Measurements from ENCODE around the gene WWOX.

WWOX gene

GRCh38 chr16:78194948-78195347, 95.5 kb downstream of the WWOX start:
- no peak for DNase-seq (ENCODE audit: low read depth in 2 of 2)

DNA sequence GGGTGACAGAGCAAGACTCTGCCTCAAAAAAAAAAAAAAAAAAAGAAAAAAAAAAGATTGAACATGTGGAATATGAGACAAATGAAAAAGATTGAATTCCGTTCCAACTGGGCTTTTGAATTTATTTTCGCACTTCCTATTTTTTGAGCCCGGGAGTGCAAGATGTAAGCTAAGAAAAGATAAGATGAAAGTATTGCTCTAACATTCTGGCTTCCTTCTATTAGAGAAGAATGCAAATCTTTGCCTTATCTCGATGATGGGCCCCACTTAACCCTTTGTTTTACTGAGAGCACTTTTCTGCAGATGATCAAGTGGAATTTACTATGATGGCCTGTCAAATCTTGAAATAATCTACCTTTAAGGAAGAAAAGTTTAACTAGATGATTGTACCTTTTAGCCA, 96.3 kb downstream of the WWOX start:
- no peak for DNase-seq (ENCODE audit: low read depth in 2 of 2)

DNA sequence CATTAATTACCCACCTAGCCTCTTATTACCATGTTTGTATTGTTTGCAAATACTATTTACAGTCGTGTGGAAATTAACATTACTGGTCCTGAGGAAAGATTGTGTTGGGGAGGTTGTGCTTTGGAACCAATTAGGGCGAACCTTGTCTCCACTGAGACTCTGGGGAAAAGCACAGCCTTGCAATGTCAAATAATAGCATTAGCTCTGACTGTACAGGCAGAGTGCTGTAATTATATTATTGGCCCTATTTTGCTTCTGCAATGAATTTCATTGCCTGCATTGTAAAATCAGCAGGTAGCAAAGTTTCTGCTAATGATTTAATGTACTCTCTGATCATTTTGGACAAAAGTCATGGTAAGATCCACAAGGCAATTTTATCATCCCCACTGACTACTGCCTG, 97.0 kb downstream of the WWOX start:
- no peak for DNase-seq (ENCODE audit: low read depth in 2 of 2)

GRCh38 chr16:78198288-78198687, 98.8 kb downstream of the WWOX start:
- no peak for DNase-seq (ENCODE audit: low read depth in 2 of 2)

DNA sequence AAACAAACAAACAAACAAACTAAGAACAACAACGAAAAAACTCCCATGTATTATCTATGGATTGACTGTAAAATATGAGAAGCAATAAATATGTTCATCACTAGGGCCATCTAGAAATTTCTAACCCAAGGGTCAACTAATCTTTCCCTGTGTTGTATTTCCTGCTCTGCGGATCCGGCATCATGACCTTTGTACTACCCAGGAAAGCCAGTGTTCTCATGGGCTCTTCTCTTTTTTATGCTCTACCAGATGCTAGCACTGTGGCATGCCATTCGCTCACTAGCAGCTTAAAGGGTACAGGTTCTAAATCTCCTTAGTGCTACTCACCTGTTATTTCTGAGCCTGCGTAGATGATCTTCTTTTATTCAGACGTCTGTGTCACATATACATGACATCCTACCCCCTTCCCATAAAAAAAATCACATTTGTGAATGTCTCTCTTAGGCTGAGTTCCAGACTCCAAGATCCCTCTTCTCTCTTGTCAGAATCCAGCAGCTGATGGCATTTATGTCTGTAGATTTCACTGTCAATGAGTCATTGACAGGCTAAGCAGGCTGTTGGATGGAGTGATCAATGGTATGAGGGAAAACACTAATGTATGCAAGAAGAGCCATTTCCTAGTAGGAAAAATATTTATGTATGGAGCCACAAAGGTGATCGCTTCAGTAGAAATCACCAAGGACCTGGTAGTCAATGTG, 100.0 kb downstream of the WWOX start:
- DNase-seq (ENCODE audit: low read depth in 2 of 2): no peak

- no peak for DNase-seq (ENCODE audit: low read depth in 2 of 2)
Measured at GRCh38 chr16:78200023-78200389, 100.6 kb downstream of the WWOX start.

DNA sequence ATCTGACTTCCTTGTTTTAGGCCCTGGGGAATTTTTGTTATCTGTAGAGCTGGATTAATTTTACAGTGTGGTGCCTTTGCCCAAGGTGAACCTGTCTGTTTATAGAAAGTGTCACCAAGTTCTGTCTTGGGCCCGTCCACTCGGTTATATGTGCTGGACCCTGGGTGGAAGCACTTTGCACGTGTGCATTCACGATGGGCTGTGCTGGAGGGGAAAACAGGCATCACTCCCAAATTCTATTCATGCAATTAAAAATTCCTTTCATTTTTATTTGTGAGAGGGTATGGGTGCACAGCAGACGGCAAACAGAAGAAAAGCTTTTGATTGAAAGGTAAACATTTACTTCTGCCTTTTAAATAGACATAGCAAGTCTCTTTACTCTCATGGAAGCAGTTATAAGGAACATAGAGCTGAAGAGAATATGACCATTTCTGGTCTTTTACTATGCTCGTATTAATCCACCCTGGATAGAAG, 101.2 kb downstream of the WWOX start:
- DNase-seq (ENCODE audit: low read depth in 2 of 2): no peak

DNA sequence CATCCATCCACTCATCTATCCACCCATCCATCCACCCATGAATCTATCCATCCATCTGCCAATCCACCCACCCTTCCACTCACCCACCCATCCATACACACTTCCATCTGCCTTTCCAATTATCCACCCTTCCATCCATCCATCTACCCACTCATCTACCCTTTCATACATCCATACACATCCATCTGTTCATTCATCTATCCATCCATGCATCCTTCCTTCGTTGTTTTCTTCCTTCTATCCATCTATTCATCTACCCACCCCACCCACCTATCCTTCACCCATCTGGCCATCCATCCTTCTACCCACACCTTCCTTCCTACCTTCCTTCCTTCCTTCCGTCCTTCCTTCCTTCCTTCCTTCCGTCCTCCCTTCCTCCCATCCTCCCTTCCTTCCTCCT, 106.1 kb downstream of the WWOX start:
- DNase-seq (ENCODE audit: low read depth in 2 of 2): no peak

- DNase-seq (ENCODE audit: low read depth in 2 of 2): no peak
Measured at GRCh38 chr16:78206623-78207223, 107.3 kb downstream of the WWOX start.

GRCh38 chr16:78209951-78210661, 110.7 kb downstream of the WWOX start:
- no peak for DNase-seq (ENCODE audit: low read depth in 2 of 2)

DNA sequence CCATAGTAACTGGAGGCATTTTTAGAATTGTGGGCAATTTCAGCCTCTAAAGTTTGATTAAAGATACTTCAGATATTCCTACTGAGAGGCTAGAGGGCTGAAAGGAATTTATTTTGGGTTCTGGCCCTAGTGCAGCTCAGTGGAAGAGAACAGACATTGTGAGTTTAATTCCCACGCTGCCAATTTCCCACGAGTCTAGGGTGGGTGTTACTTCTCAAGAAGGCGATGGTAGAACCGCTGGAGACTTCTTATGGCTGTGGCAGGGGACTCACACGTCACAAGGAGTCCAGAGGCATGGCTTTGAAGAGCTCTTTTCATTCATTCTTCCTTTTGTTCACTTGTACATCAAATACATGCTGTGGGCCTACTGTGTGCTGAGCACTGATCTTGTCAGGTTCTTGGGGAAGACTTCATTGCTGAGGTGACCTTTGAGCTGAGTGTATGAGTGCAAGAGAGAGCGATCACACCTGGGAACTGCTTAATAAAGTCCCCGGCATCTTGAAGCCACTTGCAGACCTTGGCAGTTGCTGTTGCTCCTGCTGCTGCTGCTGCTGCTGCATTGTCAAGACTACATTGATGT, 111.7 kb downstream of the WWOX start:
- DNase-seq (ENCODE audit: low read depth in 2 of 2): no peak

DNA sequence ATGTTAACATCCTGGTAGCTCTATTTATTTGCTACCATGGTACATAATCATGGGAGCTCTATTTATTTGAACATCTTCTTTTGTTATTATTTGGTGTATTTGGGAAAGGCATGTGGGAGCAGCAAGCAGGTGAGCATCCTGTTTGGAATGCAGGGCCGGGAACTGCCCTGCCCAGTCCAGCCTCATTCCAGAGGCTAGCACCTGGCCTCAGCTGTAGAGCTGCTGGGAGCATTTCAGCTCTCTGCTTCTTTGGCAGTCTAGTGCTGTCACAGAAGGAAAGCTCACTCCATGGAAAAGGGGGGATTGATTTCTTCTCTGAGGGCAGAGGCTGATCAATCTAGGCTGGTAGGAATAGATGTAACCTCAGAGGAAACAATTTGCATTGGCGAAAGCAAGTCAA, 112.5 kb downstream of the WWOX start:
- DNase-seq (ENCODE audit: low read depth in 2 of 2): no peak

- no peak for DNase-seq (ENCODE audit: low read depth in 2 of 2)
Measured at GRCh38 chr16:78212674-78213073, 113.2 kb downstream of the WWOX start.

DNA sequence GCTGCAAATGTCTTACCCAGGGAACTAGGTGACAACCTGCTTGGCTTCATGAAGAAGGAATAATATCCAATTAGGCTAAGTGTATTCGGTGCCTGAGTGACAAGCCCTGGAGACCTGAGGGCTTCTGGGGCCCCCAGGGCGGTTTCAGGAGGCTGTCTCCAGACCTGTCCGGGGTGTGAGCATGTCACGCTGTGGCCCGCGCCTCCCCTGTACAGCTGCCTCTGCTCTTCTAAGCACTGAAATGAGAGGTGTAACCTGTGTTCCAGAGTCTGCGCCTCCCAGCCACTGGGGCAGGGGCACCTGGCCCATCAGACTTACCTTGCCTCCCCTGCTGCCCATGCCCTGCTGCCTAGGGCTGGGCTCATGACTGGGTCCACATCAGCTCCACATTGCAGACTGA, 114.3 kb downstream of the WWOX start:
- no peak for DNase-seq (ENCODE audit: low read depth in 2 of 2)

DNA sequence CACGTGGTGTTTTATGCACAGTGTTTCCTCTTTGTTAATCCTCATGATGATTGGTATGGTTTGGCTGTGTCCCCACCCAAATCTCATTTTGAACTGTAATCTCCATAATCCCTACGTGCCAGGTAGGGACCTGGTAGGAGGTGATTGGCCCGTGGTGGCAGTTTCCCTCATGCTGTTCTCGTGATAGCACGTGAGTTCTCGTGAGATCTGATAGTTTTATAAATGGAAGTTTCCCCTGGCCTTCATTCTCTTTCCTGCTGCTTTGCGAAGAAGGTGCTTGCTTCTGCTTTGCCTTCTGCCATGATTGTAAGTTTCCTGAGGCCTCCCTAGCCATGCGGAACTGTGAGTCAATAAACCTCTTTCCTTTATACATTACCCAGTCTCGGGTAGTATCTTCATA, 115.8 kb downstream of the WWOX start:
- DNase-seq (ENCODE audit: low read depth in 2 of 2): no peak

- DNase-seq (ENCODE audit: low read depth in 2 of 2): no peak
Measured at GRCh38 chr16:78216166-78216745, 116.8 kb downstream of the WWOX start.

- no peak for DNase-seq (ENCODE audit: low read depth in 2 of 2)
Measured at GRCh38 chr16:78217276-78217675, 117.8 kb downstream of the WWOX start.

- DNase-seq (ENCODE audit: low read depth in 2 of 2): no peak
Measured at GRCh38 chr16:78218279-78218678, 118.8 kb downstream of the WWOX start.

DNA sequence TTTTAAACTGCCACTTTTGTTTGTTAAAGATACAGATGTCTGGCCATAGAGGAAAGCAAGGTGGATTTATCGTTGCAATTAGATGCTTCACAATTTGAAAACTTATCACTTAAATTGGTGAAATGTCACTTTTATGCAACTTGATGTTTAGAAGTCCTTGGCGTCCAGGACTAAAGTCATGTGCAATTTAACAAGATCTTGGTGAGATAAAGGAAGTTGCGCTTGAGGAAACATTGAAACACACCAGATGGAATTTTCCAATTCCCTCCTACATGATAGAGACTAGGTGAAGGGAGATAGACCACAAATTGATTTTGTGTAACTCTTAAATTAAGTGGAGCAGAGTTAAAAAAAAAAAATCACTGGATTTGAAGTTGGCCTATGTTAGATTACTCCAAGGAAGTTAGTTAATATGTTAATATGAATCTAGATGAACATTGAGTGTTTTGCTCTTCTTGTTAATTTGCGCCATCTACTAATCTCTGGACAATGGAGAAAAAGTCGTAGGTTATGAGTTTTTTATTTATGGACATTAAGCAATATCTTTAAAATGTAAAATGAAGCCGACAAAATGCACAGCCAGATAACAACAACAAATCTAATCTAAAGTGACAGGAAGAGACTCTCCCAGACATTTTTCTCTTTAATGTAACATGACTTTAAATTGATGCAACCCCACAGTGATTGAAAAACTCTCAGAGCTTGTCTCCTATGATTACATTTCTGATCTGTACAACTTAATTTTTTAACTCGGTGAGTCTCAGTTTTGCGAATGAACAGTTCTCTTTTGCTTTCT, 119.6 kb downstream of the WWOX start:
- no peak for DNase-seq (ENCODE audit: low read depth in 2 of 2)

- DNase-seq (ENCODE audit: low read depth in 2 of 2): no peak
Measured at GRCh38 chr16:78220571-78220970, 121.1 kb downstream of the WWOX start.

DNA sequence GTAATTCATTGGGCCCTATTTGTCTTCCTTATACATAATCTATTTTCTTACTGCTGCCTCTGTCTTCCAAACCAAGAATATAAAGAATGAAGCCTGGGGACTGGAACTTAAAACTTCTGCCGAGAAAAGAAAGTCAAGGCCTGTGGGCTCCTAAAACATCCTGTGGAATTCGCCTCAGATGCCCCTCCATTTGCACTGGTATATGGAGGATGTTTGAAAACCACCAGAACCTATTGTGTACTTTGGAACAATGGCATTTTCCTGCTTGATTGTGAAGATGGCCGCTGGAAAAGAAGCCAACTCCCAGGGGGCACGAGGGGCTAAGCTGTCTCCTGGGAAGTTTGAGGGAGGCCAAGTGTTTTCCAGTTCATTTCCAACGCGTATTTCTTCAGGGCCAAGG, 122.4 kb downstream of the WWOX start:
- no peak for DNase-seq (ENCODE audit: low read depth in 2 of 2)

- DNase-seq (ENCODE audit: low read depth in 2 of 2): no peak
Measured at GRCh38 chr16:78224342-78224741, 124.9 kb downstream of the WWOX start.
